ENCODE results near the gene MUC20.
A peak's percentile ranks its signal among the peaks of the same experiment; 100 is the strongest.
"Not testable (repeated sequence)": the region's sequence is repeated elsewhere in the genome, so short reads cannot be mapped to it uniquely, and the experiment has no call there.

Gene MUC20

GRCh38 chr3:195720831-195721506, at the start of gene MUC20:
MUC20 (plus strand) TSS chr3:195720978; CDS start chr3:195721008, 30 bp downstream.
- DNase-seq (ENCODE audit: low spot score) = not testable (repeated sequence)

- not testable (repeated sequence) for DNase-seq (ENCODE audit: low spot score)
These were observed 49.5 kb upstream of the MUC20 start for GRCh38 chr3:195671283-195671682.

GRCh38 chr3:195673711-195674110, 47.1 kb upstream of the MUC20 start:
- not testable (repeated sequence) for DNase-seq (ENCODE audit: low spot score)

GRCh38 chr3:195678391-195679015, 42.3 kb upstream of the MUC20 start:
- DNase-seq (ENCODE audit: low spot score) = not testable (repeated sequence)

GRCh38 chr3:195680690-195681089, 40.1 kb upstream of the MUC20 start:
- not testable (repeated sequence) for DNase-seq (ENCODE audit: low spot score)

- DNase-seq (ENCODE audit: low spot score) = not testable (repeated sequence)
These were observed 39.2 kb upstream of the MUC20 start for GRCh38 chr3:195681458-195682103.

- not testable (repeated sequence) for DNase-seq (ENCODE audit: low spot score)
These were observed 38.6 kb upstream of the MUC20 start for GRCh38 chr3:195682104-195682742.

GRCh38 chr3:195683722-195684526, 36.9 kb upstream of the MUC20 start:
- DNase-seq (ENCODE audit: low spot score) = not testable (repeated sequence)

GRCh38 chr3:195684527-195685257, 36.1 kb upstream of the MUC20 start:
- not testable (repeated sequence) for DNase-seq (ENCODE audit: low spot score)

- not testable (repeated sequence) for DNase-seq (ENCODE audit: low spot score)
These were observed 34.1 kb upstream of the MUC20 start for GRCh38 chr3:195686537-195687208.

- DNase-seq (ENCODE audit: low spot score) = peak; percentile 63
These were observed 33.5 kb upstream of the MUC20 start for GRCh38 chr3:195687209-195687760.

- not testable (repeated sequence) for DNase-seq (ENCODE audit: low spot score)
These were observed 32.2 kb upstream of the MUC20 start for GRCh38 chr3:195688471-195689183.

GRCh38 chr3:195689184-195690070, 31.4 kb upstream of the MUC20 start:
- not testable (repeated sequence) for DNase-seq (ENCODE audit: low spot score)

GRCh38 chr3:195690951-195691350, 29.8 kb upstream of the MUC20 start:
- DNase-seq (ENCODE audit: low spot score) = no peak

- not testable (repeated sequence) for DNase-seq (ENCODE audit: low spot score)
These were observed 29.0 kb upstream of the MUC20 start for GRCh38 chr3:195691596-195692353.

- no peak for DNase-seq (ENCODE audit: low spot score)
These were observed 28.5 kb upstream of the MUC20 start for GRCh38 chr3:195692354-195692685.

- DNase-seq (ENCODE audit: low spot score) = no peak
These were observed 27.9 kb upstream of the MUC20 start for GRCh38 chr3:195692781-195693427.

All from RKO (cell line).